Fibroblast of lung (primary cell): ENCODE measurements around the gene FPGS. TPM values are rescaled to one million over a fixed set of nuclear protein-coding genes. Genes with fewer than 3 reads are reported as not detected.

ENCODE experiments used
- DNase-seq, 2 donors: peaks; one replicate each; pipeline versions ENCODE4 v3.0.0 to v3.0.0-alpha.2; 2010; ENCODE audit warnings: low read depth in 2 of 2
- H2AFZ ChIP-seq: 2 replicates; pipeline ENCODE4 v1.5.1; 2012; ENCODE audit warnings: low read length, control low read depth, inconsistent platforms
- H3K27ac ChIP-seq: 2 replicates; pipeline ENCODE4 v1.5.1; 2011; ENCODE audit warnings: low read length, control low read depth; ENCODE audit not compliant: insufficient read depth
- H3K27me3 ChIP-seq: 2 replicates; pipeline ENCODE4 v1.5.1; 2011; ENCODE audit warnings: mild to moderate bottlenecking, low read length; ENCODE audit not compliant: control insufficient read depth, insufficient read depth
- H3K36me3 ChIP-seq: 2 replicates; pipeline ENCODE4 v1.5.1; 2011; ENCODE audit warnings: low read length; ENCODE audit not compliant: control insufficient read depth, insufficient read depth
- H3K4me1 ChIP-seq: 2 replicates; pipeline ENCODE4 v1.5.1; 2011; ENCODE audit warnings: low read length; ENCODE audit not compliant: control insufficient read depth, insufficient read depth; ENCODE audit errors: extremely low read depth
- H3K4me2 ChIP-seq: 2 replicates; pipeline ENCODE4 v1.5.1; 2011; ENCODE audit warnings: low read length, control low read depth; ENCODE audit not compliant: insufficient read depth; ENCODE audit errors: extremely low read depth
- H3K4me3 ChIP-seq, 4 experiments: fragments of 200-600 bp in 1 of 4; sonication (generic) in 1 of 4; replicated peaks in 1 of 4; 2 replicates each; pipeline ENCODE4 v1.5.1; 2011 to 2016; ENCODE audit warnings: low read length in 4 of 4, low read depth in 3 of 4, mild to moderate bottlenecking in 3 of 4, control low read depth in 2 of 4, inconsistent platforms in 1 of 4, mixed read lengths in 1 of 4; ENCODE audit not compliant: insufficient read depth in 1 of 4; ENCODE audit errors: control extremely low read depth in 1 of 4
- H3K79me2 ChIP-seq: 2 replicates; pipeline ENCODE4 v1.5.1; 2012; ENCODE audit warnings: mild to moderate bottlenecking, low read length, inconsistent platforms; ENCODE audit not compliant: control insufficient read depth, insufficient read depth
- H3K9ac ChIP-seq: 2 replicates; pipeline ENCODE4 v1.5.1; 2011; ENCODE audit warnings: mild to moderate bottlenecking, low read length, control low read depth; ENCODE audit not compliant: insufficient read depth
- H3K9me3 ChIP-seq: 2 replicates; pipeline ENCODE4 v1.5.1; 2012; ENCODE audit warnings: low read depth, low read length; ENCODE audit not compliant: control insufficient read depth, insufficient read depth
- H4K20me1 ChIP-seq: 2 replicates; pipeline ENCODE4 v1.5.1; 2011; ENCODE audit warnings: low read length; ENCODE audit not compliant: control insufficient read depth, insufficient read depth; ENCODE audit errors: extremely low read depth
- CTCF ChIP-seq, 2 donors: IDR thresholded peaks in 1 of 2; conservative IDR thresholded peaks in 1 of 2; 1 replicate in 1 of 2; 2 replicates in 1 of 2; pipeline ENCODE4 v1.5.1; 2011 to 2012; ENCODE audit warnings: low read length in 2 of 2, control low read depth in 1 of 2, inconsistent platforms in 1 of 2, low read depth in 1 of 2, mild to moderate bottlenecking in 1 of 2
- EZH2 ChIP-seq: IDR thresholded peaks from 2 replicates; pipeline ENCODE4 v1.5.1; 2012; ENCODE audit warnings: low read length, control low read depth, mild to moderate bottlenecking; ENCODE audit errors: missing control alignments
- polyA plus RNA-seq, 2 donors: library from polyadenylated mRNA; depleted of rRNA in 1 of 2; stranded (reverse) in 1 of 2; unstranded in 1 of 2; fragments of >200 nt; gene quantifications; 2 replicates each; pipeline ENCODE4 v1.2.1, GENCODE V29; 2011 to 2012; ENCODE audit warnings: missing spikeins in 1 of 2
- total RNA-seq: library from RNA; depleted of rRNA; stranded (reverse); fragments of >200 nt; gene quantifications from 2 replicates; pipeline ENCODE4 v1.2.1, GENCODE V29; 2014

Gene FPGS
- total and polyA plus RNA-seq, 2 donors (not counting 1 experiment from before 2014, with no cell fraction given), result 42.4 to 77.0 TPM

- no peaks in the 10 kb centered on the region for H3K27me3 ChIP-seq
- no peak overlapping the region for H3K27ac ChIP-seq
- H3K4me1 ChIP-seq, result peaks cover 10% of the 10 kb centered on the region
- TF ChIP-seq EZH2 (no peak), CTCF (conservative IDR thresholded peaks at IDR 0.05 in 1 of 2, IDR thresholded peaks at IDR 0.05 in 1 of 2; ENCODE audit: low read depth in 1 of 2, low read length in 2 of 2) (no peak)
- no peaks in the 10 kb centered on the region for H3K9me3 ChIP-seq
- H3K4me2 ChIP-seq, result no peak overlapping the region
- DNase-seq, result no peak
- no peak overlapping the region for H3K4me3 ChIP-seq
- H3K9ac ChIP-seq, result no peak overlapping the region
- H4K20me1 ChIP-seq, result no peaks in the 10 kb centered on the region
- no peaks in the 10 kb centered on the region for H3K36me3 ChIP-seq
- H2AFZ ChIP-seq, result no peak overlapping the region
- peaks cover 14% of the 10 kb centered on the region for H3K79me2 ChIP-seq
These were observed 55.4 kb downstream of the FPGS start for GRCh38 chr9:127858041-127858512.

GRCh38 chr9:127860260-127860659 is 57.6 kb downstream of the FPGS start:
- TF ChIP-seq CTCF (conservative IDR thresholded peaks at IDR 0.05 in 1 of 2, IDR thresholded peaks at IDR 0.05 in 1 of 2; ENCODE audit: low read depth in 1 of 2, low read length in 2 of 2), result no peak
- TF ChIP-seq EZH2, result no peak
- Histone ChIP-seq H3K36me3 (no peaks in the 10 kb centered on the region), H4K20me1 (no peaks in the 10 kb centered on the region), H3K79me2 (no peaks in the 10 kb centered on the region), H3K4me2 (no peak overlapping the region), H3K4me1 (peaks cover 9% of the 10 kb centered on the region), H3K27me3 (no peaks in the 10 kb centered on the region), H3K9ac (no peak overlapping the region), H3K9me3 (no peaks in the 10 kb centered on the region), H2AFZ (no peak overlapping the region), H3K27ac (no peak overlapping the region), H3K4me3 (no peak overlapping the region)
- no peak for DNase-seq

GRCh38 chr9:127860779-127861178 is 58.1 kb downstream of the FPGS start:
- peaks cover 9% of the 10 kb centered on the region for H3K4me1 ChIP-seq
- no peak overlapping the region for H3K4me2 ChIP-seq
- H2AFZ ChIP-seq, result no peak overlapping the region
- no peaks in the 10 kb centered on the region for H4K20me1 ChIP-seq
- TF ChIP-seq EZH2, result no peak
- no peak for TF ChIP-seq CTCF (conservative IDR thresholded peaks at IDR 0.05 in 1 of 2, IDR thresholded peaks at IDR 0.05 in 1 of 2; ENCODE audit: low read depth in 1 of 2, low read length in 2 of 2)
- H3K79me2 ChIP-seq, result no peaks in the 10 kb centered on the region
- no peak overlapping the region for H3K4me3 ChIP-seq
- H3K27me3 ChIP-seq, result no peaks in the 10 kb centered on the region
- H3K9ac ChIP-seq, result no peak overlapping the region
- DNase-seq, result no peak
- H3K27ac ChIP-seq, result no peak overlapping the region
- no peaks in the 10 kb centered on the region for H3K9me3 ChIP-seq
- no peaks in the 10 kb centered on the region for H3K36me3 ChIP-seq
